GM21529 (cell line): Measurements from ENCODE around the gene ADCY3.

Experiments used
- ATAC-seq: cut with Tn5 transposase; IDR thresholded peaks from one replicate; pipeline ENCODE4 v1.9.1; 2021; ENCODE audit not compliant: unreplicated experiment

ADCY3 gene

DNA sequence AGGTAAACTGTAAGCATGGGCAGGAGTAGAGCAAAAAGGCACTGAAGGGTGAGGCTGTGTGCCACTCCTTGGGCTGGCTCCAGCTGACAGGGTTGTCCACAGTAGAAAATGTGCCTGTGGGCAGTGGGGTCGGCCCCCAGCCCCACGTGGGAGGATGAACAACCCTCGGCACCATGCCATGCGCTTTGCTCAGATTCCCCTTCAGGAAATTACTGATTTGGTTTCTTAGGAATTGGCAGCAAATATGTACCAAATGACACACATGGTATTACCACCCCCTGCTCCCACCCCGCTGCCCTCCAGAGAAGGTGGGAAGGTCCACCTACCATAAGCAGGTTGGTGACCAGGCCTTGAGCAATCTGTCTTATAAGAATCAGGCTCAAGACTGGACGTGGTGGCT, 13.6 kb downstream of the ADCY3 start:
- ATAC-seq, result no peak

DNA sequence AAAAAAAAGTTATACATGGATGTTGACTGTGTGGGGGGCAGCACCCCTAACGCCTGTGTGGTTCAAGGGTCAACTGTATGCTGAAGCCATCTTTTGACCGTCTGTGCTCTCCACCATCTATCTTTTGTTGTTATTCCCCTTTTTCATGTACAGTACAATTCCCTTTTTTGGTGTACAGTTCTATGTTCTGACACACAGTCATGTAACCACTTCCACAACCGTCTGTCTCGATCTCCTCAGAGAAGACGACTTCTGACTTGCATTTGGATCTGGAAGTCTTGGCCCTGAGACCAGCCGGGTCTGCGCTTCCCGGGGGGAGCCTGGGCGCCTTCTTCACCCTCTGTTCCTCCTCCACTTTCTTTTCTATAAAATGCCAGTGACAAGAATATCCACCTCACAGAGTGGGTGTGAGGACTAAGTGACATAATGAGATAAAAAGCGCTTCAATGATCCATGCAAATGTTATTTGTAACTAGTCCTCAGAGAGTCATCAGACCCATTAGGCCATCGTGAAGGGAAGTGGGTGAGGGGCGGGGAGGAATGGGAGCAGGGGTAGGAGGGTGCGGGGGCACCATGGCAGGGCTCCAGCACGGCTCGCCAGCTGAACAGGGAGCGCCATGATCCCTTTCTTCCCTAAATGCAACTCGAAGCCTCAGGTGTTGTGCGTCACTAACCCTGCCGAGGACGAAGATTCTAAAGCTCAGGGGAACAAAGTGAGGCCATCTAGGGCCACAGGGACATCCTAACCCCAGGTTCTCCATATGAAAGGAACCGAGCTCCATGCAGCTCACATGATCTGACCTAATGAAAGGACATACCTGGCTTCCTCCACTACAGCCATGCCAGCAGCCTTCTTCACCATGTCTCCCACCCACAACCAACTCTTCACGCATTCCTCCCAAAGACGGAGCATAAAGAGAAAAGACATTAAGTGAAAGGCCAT, 16.6 kb downstream of the ADCY3 start:
- no peak for ATAC-seq

DNA sequence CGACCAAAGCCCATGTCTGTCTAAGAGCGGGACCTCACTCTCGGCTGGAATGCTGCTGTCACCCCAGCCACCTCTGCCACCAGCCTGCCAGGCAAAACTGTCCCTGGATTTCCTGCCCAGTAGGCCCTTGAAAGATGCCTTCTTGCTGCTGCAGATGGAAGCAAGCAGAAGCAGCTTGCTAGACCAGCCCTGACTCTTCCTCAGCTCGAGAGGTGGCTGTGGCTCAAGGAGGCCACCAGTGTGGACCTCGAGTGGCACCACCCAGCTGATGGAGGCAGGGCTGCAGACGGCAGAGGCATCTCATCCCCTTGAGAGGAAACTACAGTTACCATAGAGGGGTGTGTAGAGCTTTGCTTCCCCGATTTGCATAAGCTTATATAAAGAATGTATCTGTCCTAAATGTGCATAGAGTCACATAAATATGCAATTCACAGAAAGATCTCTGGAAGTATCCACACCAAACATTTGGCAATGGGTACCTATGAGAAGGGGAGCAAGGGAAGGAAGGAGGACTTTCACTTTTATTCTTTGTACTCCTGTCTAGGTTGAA, 20.6 kb downstream of the ADCY3 start:
- no peak for ATAC-seq

DNA sequence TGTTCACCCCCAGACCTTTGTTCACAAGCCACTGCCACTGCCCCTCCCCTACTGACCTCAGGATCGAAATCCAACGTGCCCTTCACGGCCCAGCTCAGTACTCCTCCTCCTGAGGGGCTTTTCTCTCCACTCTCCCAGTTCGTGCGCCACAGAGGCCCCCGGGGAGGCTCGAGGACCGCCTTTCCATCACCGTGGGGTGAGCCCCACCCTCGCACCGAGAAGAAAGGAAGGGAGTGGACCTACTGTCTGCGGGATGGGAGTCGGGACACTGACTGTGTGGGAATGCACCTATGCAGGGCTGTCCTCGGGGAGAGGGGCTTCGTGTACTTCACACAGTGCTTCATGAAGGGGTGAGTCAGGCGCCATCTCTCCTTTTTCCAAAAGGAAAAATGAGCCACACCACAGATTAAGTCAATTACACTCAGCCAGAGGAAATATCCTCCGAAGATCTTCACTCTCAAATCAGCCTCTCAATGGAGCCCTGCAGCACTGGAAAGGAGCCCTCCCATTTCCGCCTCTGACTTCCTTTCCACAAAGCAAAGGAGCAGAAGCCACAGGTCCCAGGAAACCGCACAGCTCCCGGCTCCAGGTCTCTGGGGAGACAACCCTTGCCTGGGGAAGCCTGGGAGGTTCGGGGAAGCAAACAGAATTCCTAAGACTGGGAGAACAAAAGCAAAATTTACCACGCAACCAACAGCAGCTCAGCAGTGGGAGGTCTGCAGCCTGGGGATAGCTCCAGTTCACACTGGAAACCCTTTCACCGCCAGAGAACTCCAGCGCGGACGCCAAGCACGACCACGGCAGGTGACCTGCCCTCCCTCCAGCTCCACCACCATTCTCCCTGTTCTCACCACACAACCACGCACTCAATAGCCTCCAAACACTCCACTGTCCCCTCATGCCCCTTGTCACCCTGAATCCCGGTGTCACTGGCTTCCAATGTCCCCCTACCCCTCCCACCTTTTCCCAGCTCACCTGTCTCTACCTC, 21.6 kb downstream of the ADCY3 start:
- ATAC-seq, result no peak

DNA sequence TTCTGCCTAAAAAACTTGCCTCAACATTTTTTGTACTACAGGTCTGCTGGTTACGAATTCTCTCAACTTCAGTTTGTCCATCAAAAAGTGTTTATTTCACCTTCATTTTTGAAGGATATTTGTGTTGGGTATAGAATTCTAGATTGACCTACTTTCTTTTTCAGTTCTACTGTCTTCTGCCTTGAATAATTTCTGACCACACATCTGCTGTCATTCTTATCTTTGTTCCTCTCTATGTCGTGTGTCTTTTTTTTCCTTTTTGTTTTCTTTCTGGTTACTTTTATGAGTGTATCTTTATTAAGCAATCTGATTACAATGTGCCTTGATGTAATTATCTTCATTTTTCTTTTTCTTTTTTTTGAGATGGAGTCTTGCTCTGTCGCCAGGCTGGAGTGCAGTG, 25.3 kb downstream of the ADCY3 start:
- no peak for ATAC-seq

DNA sequence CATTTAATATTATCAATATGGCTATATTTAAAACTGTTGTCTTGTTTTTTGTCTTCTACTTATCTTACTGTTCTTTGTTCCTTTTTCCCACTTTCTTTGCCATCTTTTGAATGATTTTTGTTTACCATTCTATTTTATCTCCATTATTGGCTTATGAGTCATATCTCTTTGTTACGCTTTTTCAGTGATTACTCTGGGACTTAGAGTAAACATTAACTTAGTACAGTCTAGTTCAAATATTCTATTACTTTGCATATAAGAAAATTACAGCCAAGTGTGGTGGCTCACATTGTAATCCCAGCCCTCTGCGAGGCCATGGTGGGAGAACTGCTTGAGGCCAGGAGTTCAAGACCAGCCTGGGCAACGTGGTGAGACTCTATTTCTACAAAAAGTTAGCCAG, 26.1 kb downstream of the ADCY3 start:
- ATAC-seq, result no peak

DNA sequence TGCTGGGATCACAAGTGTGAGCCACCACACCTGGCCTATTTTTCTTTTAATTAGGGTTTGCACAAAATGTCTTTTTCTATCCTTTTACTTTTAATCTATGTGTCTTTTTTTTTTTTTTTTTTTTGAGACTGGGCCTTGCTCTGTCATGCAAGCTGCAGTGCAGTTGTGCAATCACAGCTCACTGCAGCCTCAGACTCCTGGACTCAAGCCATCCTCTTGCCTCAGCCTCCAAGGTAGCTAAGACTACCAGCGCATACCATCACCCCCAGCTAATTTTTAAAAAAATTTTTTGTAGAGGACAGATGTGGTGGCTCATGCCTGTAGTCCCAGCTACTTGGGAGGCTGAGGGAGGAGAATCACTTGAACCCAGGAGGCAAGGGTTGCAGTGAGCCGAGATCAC, 27.1 kb downstream of the ADCY3 start:
- ATAC-seq, result no peak

DNA sequence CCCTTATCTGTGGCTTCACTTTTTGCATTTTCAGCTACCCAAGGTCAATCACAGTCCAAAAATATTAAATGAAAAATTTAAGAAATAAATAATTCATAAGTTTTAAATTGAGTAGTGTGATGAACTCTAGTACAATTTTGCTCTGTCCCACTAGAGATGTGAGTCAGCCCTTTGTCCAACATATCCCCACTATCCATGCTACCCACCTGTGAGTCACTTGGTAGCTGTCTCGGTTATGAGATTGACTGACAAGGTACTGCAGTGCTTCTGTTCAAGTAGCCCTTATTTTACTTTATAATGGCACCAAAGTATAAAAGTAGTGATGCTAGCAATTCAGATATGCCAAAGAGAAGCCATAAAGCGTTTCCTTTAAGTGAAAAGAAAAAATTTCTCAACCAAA, 28.8 kb downstream of the ADCY3 start:
- ATAC-seq, result no peak

DNA sequence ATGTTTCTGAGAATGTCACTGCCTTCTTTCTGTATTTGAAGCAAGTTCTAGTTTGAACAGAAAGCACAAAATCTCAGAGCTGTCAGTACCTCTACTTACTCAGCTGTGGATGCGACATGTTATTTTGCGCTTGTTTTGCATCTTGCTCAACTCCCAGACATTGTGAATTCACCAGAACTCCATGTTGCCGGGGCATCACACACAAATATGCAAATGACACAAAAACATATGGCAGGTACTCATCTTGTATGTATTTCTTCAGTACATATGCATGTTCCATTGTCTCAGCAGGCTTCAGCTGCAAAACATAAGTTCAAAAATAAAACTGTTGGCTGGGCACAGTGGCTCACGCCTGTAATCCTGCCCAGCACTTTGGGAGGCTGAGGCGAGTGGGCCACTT, 30.8 kb downstream of the ADCY3 start:
- ATAC-seq, result no peak

DNA sequence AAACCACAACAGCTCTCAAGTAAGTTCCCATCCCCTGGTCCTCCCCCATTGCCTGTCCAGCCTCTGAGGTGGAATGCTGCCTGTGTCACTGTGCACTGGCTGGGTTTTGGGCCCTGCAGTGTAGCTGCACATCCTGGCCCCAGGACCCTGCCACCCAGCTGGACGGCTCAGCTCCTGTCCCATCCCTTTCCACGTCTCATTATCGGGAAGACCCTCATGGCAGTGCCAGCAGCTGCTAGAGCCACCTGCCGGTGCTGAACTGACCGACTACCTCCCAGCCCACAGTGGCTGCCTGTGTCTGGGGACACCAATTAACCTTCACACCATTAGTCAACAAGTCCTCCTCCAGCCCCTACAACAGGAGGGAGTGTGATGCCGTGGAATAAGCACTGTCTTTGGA, 31.9 kb downstream of the ADCY3 start:
- ATAC-seq, result no peak

DNA sequence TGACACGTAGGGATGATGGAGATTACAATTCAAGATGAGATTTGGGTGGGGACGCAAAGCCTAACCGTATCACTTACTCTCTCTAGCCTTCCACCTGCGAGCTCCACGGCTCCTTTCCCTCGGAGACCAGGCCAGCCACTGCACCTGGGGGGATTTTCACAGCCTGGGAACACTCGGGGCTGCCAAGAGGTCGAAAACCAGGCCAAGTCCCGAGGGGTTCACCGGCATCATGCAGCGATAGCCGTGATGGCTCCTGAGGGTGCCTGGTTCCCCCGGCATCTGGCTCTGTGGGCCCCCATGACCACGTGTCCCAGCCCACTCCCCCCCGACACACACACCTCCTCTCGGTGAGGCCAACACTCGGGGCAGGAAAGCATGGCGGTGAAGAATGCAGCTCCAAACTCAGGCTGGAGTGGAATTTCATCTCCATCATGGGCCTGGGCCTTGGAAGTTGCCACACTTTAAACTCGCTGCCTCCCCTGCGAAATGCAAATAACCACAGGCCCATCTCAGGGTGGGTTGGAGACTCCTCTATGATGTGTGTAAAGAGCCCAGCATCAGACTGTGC, 32.6 kb downstream of the ADCY3 start:
- no peak for ATAC-seq

DNA sequence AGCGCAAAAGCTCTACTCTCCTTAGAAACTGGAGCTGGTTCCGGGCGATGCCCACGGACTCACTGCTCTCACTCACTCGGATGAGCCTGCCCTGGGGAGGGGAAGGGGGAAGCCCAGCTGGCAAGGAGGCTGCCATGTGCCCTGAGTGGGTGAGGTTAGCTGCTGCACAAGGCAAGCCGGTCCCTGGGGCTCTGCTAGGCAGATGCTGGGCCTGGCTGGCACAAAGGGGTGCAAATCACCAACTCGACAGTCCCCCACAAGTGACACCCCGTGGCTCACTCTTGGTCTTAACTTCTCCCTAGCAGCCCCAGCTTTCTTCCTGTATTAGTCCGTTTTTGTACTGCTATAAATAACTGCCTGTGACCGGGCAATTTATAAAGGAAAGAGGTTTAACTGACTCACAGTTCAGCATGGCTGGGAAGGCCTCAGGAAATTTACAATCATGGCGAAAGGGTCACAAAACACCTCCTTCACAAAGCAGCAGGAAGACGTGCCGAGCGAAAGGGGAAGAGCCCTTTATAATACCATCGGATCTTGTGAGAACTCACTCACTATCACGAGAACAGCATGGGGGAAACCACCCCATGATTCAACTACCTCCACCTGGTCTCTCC, 33.2 kb downstream of the ADCY3 start:
- no peak for ATAC-seq

DNA sequence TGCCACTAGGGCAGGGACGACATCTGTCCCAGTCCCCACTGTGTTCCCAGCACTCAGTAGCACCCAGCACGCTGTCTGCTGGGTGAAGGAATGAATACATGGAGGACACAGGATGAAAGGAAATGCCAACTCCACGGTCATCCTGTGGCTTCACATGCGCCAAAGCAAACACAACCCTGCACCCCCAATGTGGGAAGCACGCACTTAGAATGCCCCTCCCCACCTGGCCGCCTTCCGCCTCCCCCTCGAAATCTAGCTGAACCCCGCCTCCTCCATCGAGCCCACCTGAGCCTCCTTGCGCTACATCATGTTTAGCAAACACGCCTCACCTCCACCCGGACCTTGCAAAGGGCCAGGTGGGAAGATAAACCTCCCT, 33.9 kb downstream of the ADCY3 start:
- no peak for ATAC-seq

DNA sequence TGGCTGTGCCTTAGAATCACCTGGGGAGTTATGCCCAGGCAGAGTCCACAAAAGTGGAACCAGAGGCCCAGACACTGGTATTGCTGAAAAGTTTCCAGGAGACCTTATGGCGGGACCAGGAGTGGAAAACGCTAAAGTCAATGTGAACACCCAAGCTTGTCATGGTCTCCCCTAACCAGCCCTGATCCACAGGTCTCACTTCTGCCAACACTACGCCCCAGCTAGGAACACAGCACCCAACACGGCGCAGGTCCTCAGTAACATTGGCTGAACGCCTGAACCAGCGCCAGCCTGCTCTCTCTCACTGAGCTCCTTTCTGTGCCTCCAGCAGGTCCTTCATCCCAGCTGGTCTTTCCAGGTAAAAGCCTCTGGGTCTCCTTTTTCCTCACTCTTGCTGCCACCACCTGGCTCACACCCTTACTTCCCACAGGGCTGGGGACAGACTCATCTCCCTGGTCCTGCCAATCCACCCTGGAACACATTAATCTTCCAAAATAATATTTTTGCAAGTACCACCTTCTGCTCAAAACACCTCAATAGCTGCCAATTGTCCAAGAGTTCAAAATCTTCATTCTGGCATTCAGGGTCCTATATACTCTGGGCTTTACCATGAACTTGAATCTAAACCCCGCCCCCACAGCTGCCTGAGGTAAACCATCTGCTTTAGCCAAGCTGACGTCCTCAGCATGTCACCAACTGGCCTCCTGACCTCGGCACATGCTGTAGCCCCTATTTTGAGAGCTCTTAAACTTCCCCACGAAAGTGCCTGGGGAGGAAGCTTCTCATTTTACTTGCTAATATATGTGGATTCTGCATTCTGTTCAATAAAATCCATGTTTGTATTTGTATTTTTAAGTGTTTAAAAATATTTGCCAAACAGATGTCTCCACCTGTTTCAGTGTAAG, 34.6 kb downstream of the ADCY3 start:
- no peak for ATAC-seq

DNA sequence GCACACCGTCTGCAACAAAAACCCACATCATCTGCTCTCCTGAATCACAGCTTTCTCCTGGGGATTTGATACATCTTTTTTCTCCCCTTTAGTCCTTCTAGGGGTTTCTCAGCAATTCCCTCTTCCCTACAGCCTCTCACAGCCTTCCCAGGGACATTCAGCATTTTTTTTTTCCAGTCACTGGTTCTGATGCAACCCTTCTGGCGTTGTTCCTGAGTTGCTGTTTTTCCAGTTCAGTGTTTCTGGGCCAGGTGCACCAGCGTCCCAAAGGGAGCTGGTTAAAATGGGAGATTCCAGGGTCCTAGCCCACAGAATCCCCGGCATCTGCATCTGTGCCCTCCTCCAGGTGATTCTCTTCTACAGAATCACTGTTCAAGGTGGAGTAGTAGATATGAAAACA, 36.1 kb downstream of the ADCY3 start:
- ATAC-seq, result no peak

DNA sequence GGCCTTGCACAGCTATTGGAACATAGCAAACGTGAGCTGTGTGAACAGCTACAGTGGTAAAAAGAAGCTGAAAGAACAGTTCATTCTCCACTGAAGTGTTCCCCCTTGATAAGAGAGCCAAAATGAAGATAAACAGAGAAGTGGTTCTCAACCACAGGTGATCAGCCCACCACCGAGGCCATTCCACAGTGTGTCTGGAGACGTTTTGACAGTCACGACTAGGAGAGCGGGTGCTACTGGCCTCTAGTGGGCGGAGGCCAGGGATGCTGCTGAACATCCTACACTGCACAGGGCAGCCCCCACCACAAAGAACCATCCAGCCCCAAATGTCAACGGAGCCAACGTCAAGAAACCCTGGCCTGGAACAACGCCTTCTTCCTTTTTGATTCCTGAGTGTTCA, 38.4 kb downstream of the ADCY3 start:
- ATAC-seq, result no peak

DNA sequence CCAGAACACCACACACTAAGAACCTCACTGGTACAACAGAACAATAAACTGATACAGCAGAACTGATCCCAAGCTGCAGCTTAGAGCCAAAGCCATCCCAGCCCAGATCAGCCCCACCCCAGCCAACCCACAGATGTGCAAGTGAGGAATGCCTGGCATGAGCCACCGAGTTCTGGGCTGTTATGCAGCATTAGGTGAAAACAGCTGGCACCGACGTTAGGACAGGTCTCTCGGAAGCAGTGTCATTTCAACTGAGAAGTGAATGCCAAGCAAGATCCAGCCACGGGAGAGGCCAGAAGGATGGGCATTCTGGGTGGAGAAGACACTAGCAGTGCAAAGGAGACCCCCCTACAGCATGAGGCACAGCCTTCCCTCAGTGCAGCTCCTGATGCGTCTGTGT, 38.9 kb downstream of the ADCY3 start:
- ATAC-seq, result no peak

DNA sequence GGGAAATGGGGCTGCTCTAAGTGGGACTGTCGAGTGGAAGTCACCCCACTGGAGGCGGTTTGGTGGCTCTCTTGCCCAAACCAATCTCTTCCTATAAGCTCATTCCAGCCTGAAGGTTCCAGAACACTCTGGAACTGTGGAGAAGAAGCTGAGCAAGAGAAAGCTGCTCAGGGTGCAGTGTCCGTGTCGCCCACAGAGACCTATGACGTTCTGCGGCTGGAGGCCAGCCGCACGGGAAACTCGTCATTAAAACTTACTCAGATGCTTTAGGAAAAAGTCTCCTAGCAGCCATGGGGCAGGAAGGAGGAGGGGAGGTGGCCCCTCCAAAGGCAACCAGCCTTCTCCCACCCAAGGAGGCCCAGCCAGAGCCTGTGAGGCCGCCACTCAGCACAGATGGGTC, 41.7 kb downstream of the ADCY3 start:
- ATAC-seq, result no peak

DNA sequence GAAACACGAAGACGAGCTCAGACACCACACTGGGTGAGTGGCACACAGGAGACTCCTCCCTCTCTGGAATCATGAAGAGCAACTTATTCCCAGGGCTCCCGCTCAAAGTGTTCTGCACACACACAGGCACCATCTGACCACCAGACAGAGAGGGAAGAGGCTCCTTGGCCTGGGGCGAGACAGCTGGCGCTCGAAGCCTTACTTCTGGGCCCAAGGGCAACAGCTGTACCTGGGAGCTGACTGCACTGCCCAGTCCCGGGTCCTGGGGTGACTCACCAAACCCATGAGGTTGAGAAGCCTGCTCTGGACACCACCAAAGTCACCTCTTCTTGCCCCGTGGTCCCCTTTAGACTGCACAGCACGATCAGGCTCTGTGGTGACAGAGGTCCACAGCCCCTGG, 42.4 kb downstream of the ADCY3 start:
- no peak for ATAC-seq

DNA sequence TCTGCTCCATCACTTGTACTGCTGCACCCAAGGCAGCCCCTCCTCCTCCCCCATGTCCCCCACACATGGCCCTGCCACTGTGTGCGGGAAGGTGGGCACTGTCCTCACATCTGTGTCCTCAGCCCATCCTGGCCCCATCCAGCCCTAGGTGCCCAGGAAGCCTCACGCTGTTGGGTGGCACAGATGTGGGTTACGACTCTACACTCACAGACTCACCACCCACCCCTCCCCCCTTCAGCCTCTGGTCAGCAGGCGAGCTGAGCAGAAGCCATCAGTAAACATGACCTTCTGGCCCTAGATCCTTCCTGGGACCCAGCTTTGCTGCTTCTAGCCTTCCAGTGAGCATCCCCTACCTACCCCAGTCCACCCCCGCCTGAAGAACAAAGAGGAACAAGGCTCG, 43.0 kb downstream of the ADCY3 start:
- ATAC-seq, result no peak
